HepG2 (cell line): ENCODE measurements around the gene RHOC. TPM values are rescaled to one million over a fixed set of nuclear protein-coding genes. Genes with fewer than 3 reads are reported as not detected.

Source experiments
- CREM ChIP-seq, 2 experiments: sonication (generic) in 1 of 2; formaldehyde crosslinking in 1 of 2; IDR thresholded peaks; 2 replicates each; pipeline versions ENCODE4 v1.4.0 to v1.6.1; 2016 to 2020; ENCODE audit warnings: antibody characterized with exemption in 1 of 2, mild to moderate bottlenecking in 1 of 2, missing genetic modification reagents in 1 of 2
- CTCF ChIP-seq: sonication (generic); formaldehyde crosslinking; IDR thresholded peaks from 2 replicates; pipeline ENCODE4 v1.5.0; 2020; ENCODE audit warnings: mild to moderate bottlenecking, missing genetic modification reagents, moderate library complexity
- ETV5 ChIP-seq: IDR thresholded peaks from 2 replicates; pipeline ENCODE4 v1.6.1; 2018; ENCODE audit warnings: missing biosample characterization, missing genetic modification reagents, inconsistent platforms, borderline replicate concordance
- GATAD1 ChIP-seq: IDR thresholded peaks from 2 replicates; pipeline ENCODE4 v1.6.1; 2016; ENCODE audit warnings: missing genetic modification reagents, missing compliant biosample characterization
- SALL2 ChIP-seq: sonication (generic); formaldehyde crosslinking; IDR thresholded peaks from 2 replicates; pipeline ENCODE4 v1.8.1; 2023; ENCODE audit warnings: mild to moderate bottlenecking, missing genetic modification reagents, inconsistent platforms
- STAG1 ChIP-seq: sonication (generic); formaldehyde crosslinking; IDR thresholded peaks from 2 replicates; pipeline ENCODE4 v1.4.0; 2020; ENCODE audit warnings: missing genetic modification reagents
- THAP9 ChIP-seq: sonication (generic); formaldehyde crosslinking; IDR thresholded peaks from 2 replicates; pipeline ENCODE4; 2020; ENCODE audit warnings: missing genetic modification reagents, mild to moderate bottlenecking, borderline replicate concordance
- ZGPAT ChIP-seq: IDR thresholded peaks from 2 replicates; pipeline ENCODE4 v1.6.1; 2016; ENCODE audit warnings: mild to moderate bottlenecking
- ZNF142 ChIP-seq: sonication (generic); formaldehyde crosslinking; IDR thresholded peaks from 2 replicates; pipeline ENCODE4 v1.4.0; 2020; ENCODE audit warnings: missing genetic modification reagents
- ZNF350 ChIP-seq: sonication (generic); formaldehyde crosslinking; IDR thresholded peaks from 2 replicates; pipeline ENCODE4 v1.4.0; 2020; ENCODE audit warnings: mild to moderate bottlenecking, low read depth, missing genetic modification reagents, borderline replicate concordance
- polyA plus RNA-seq, 8 experiments: library from polyadenylated mRNA; depleted of rRNA in 3 of 8; stranded (reverse) in 7 of 8; unstranded in 1 of 8; fragments of >200 nt; fragmentation: Illumina TruSeq in 4 of 8; extraction: Trizol in 4 of 8; gene quantifications; 2 replicates each; pipeline versions ENCODE4 v1.2.1 to v1.2.3, GENCODE V29; 2011 to 2016; ENCODE audit warnings: low read depth in 4 of 8, missing spikeins in 1 of 8, mixed read lengths in 1 of 8; ENCODE audit not compliant: insufficient read depth in 1 of 8
- total RNA-seq, 5 experiments: library from RNA; depleted of rRNA; stranded (reverse); fragments of >200 nt; fragmentation: Illumina TruSeq; extraction: Trizol; gene quantifications; 2 replicates each; pipeline ENCODE4 v1.2.3, GENCODE V29; 2016; ENCODE audit warnings: low read depth in 1 of 5
- TF ChIP-seq, protein P1 (sequence below): fragments of 450-650 bp; IDR thresholded peaks from 2 replicates; pipeline ENCODE4 v1.6.1; 2017; ENCODE audit warnings: mild to moderate bottlenecking

Gene RHOC
- total and polyA plus RNA-seq, 2 of the 13 experiments (the other 11 are each of a cell fraction or from before 2014, with no cell fraction given), result 64.3 to 182 TPM

GRCh38 chr1:112700290-112701226, 6.4 kb downstream of the RHOC start (continued):
- TF ChIP-seq THAP9 (CRISPR knock-in tag) (0 out of 2 replicates have a peak, but pooled peaks have one; percentile 18), ZNF350 (CRISPR knock-in tag) (peak; percentile 39; the same call in 1 of the 2 replicates), CTCF (CRISPR knock-in tag) (peak; percentile 38), ZGPAT (CRISPR knock-in tag) (peak; percentile 59; the same call in 1 of the 2 replicates), GATAD1 (CRISPR knock-in tag) (no peak; the same call in 1 of the 2 replicates), STAG1 (CRISPR knock-in tag) (no peak), CREM (IDR thresholded peaks at IDR 0.05) (peak; percentile 22; the same call in 1 of the 2 replicates), CREM (CRISPR knock-in tag; IDR thresholded peaks at IDR 0.05) (no peak), SALL2 (CRISPR knock-in tag) (no peak), ZNF142 (CRISPR knock-in tag) (no peak), ETV5 (peak; percentile 29; the same call in 1 of the 2 replicates)
- TF ChIP-seq, protein P1, sequence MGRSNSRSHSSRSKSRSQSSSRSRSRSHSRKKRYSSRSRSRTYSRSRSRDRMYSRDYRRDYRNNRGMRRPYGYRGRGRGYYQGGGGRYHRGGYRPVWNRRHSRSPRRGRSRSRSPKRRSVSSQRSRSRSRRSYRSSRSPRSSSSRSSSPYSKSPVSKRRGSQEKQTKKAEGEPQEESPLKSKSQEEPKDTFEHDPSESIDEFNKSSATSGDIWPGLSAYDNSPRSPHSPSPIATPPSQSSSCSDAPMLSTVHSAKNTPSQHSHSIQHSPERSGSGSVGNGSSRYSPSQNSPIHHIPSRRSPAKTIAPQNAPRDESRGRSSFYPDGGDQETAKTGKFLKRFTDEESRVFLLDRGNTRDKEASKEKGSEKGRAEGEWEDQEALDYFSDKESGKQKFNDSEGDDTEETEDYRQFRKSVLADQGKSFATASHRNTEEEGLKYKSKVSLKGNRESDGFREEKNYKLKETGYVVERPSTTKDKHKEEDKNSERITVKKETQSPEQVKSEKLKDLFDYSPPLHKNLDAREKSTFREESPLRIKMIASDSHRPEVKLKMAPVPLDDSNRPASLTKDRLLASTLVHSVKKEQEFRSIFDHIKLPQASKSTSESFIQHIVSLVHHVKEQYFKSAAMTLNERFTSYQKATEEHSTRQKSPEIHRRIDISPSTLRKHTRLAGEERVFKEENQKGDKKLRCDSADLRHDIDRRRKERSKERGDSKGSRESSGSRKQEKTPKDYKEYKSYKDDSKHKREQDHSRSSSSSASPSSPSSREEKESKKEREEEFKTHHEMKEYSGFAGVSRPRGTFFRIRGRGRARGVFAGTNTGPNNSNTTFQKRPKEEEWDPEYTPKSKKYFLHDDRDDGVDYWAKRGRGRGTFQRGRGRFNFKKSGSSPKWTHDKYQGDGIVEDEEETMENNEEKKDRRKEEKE, result no peak
